Vagina (tissue), 2 donors: ENCODE data around the gene ADAMTS4.

Experiments used
- POLR2A ChIP-seq, 2 donors: fragments of 450-650 bp; IDR thresholded peaks; one replicate each; pipeline ENCODE4 v1.6.1; 2017; ENCODE audit warnings: antibody characterized with exemption in 2 of 2, mild to moderate bottlenecking in 2 of 2, moderate library complexity in 2 of 2
- POLR2AphosphoS5 ChIP-seq, 2 donors: sonication (generic); formaldehyde crosslinking; IDR thresholded peaks; one replicate each; pipeline ENCODE4 v1.9.0; 2017; ENCODE audit warnings: antibody characterized with exemption in 2 of 2, mild to moderate bottlenecking in 2 of 2, low read depth in 1 of 2; ENCODE audit not compliant: insufficient read depth in 1 of 2
- TF ChIP-seq, protein P1 (sequence below), 3 experiments: fragments of 450-650 bp in 2 of 3; fragments of 200-600 bp in 1 of 3; sonication (generic) in 1 of 3; IDR thresholded peaks; one replicate each; pipeline ENCODE4 v1.5.1; 2017 to 2019; ENCODE audit warnings: antibody characterized with exemption in 3 of 3, mild to moderate bottlenecking in 2 of 3, moderate library complexity in 2 of 3

DNA sequence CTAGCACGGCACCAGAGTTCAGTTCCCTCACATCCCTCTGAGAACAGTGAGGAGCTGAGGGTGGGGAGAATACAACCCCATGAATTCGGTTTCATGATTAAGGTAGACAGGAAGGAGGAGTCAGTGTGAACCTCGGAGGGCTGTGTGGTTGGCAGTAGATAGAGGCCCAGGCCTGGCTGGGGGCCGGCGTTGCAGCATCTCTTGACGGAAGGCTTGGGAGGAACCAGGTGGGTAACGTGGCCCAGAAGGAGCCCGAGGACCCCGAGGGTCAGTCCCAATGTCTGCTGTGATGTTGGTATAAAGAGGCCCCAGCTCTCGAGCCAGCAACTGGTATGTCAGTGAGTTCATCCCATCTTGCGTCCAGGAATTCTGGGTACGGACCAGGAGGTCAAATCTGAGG lies 27.2 kb downstream of the ADAMTS4 start:
- no peak for TF ChIP-seq POLR2A (IDR thresholded peaks at IDR 0.05)
- TF ChIP-seq POLR2AphosphoS5 (IDR thresholded peaks at IDR 0.05; ENCODE audit: insufficient read depth in 1 of 2, low read depth in 1 of 2): no peak
- TF ChIP-seq, protein P1, sequence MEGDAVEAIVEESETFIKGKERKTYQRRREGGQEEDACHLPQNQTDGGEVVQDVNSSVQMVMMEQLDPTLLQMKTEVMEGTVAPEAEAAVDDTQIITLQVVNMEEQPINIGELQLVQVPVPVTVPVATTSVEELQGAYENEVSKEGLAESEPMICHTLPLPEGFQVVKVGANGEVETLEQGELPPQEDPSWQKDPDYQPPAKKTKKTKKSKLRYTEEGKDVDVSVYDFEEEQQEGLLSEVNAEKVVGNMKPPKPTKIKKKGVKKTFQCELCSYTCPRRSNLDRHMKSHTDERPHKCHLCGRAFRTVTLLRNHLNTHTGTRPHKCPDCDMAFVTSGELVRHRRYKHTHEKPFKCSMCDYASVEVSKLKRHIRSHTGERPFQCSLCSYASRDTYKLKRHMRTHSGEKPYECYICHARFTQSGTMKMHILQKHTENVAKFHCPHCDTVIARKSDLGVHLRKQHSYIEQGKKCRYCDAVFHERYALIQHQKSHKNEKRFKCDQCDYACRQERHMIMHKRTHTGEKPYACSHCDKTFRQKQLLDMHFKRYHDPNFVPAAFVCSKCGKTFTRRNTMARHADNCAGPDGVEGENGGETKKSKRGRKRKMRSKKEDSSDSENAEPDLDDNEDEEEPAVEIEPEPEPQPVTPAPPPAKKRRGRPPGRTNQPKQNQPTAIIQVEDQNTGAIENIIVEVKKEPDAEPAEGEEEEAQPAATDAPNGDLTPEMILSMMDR (IDR thresholded peaks at IDR 0.05): no peak
